ENCODE measurements around the gene ICAM2.

Gene ICAM2

DNA sequence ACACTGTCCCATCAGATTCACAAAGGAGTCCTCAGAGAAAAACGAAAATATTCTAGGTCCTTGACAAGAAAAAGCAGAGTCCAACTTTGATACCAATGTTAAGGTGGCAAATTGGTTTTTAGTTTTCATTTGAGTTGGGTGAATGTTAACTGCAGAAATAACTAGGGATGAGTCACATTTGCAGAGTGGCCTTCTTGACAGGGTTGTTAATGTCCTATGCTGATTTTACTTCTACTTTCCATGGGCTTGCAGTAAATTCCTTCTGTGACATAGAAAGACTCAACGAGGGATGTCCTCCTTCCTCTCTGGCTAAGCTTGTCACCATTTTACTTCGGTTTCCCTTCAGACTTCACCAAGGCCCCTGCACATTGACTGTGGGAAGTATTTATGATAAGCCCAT lies 47.2 kb upstream of the ICAM2 start:
- H4K20me1 ChIP-seq (ENCODE audit: insufficient read depth, low read length, poor library complexity, severe bottlenecking): no peaks in the 10 kb centered on the region
- no peak overlapping the region for H3K9ac ChIP-seq (ENCODE audit: low read depth, low read length, poor library complexity, severe bottlenecking)
- H3K27me3 ChIP-seq (ENCODE audit: insufficient read depth, low read length, poor library complexity, severe bottlenecking): no peaks in the 10 kb centered on the region
- no peaks in the 10 kb centered on the region for H3K9me2 ChIP-seq (replicated peaks; ENCODE audit: low read depth, low read length)
- H2AFZ ChIP-seq (ENCODE audit: low read length): no peak overlapping the region
- H3K9me3 ChIP-seq (ENCODE audit: insufficient read depth, low read depth, low read length): peaks cover 12% of the 10 kb centered on the region
- H3K79me2 ChIP-seq (ENCODE audit: insufficient read depth, low read length): no peaks in the 10 kb centered on the region
- H3K4me2 ChIP-seq (ENCODE audit: low read depth, low read length, poor library complexity, severe bottlenecking): no peak overlapping the region
- TF ChIP-seq EZH2phosphoT487 (IDR thresholded peaks at IDR 0.05; ENCODE audit: borderline replicate concordance): no peak
- TF ChIP-seq, protein P1, sequence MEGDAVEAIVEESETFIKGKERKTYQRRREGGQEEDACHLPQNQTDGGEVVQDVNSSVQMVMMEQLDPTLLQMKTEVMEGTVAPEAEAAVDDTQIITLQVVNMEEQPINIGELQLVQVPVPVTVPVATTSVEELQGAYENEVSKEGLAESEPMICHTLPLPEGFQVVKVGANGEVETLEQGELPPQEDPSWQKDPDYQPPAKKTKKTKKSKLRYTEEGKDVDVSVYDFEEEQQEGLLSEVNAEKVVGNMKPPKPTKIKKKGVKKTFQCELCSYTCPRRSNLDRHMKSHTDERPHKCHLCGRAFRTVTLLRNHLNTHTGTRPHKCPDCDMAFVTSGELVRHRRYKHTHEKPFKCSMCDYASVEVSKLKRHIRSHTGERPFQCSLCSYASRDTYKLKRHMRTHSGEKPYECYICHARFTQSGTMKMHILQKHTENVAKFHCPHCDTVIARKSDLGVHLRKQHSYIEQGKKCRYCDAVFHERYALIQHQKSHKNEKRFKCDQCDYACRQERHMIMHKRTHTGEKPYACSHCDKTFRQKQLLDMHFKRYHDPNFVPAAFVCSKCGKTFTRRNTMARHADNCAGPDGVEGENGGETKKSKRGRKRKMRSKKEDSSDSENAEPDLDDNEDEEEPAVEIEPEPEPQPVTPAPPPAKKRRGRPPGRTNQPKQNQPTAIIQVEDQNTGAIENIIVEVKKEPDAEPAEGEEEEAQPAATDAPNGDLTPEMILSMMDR (conservative IDR thresholded peaks at IDR 0.05; ENCODE audit: low read length): no peak
- no peaks in the 10 kb centered on the region for H3F3A ChIP-seq (ENCODE audit: low read depth)
- H3K36me3 ChIP-seq (ENCODE audit: insufficient read depth, low read length): peaks cover 19% of the 10 kb centered on the region; the same call in 1 of the 2 replicates
- no peak overlapping the region for H3K4me3 ChIP-seq (ENCODE audit: low read length, poor library complexity, severe bottlenecking)
- no peaks in the 10 kb centered on the region for H3K4me1 ChIP-seq (ENCODE audit: insufficient read depth, low read length, poor library complexity, severe bottlenecking)

- no peaks in the 10 kb centered on the region for H3K27me3 ChIP-seq (ENCODE audit: insufficient read depth, low read length, poor library complexity, severe bottlenecking)
- H3K79me2 ChIP-seq (ENCODE audit: insufficient read depth, low read length): no peaks in the 10 kb centered on the region
- H4K20me1 ChIP-seq (ENCODE audit: insufficient read depth, low read length, poor library complexity, severe bottlenecking): no peaks in the 10 kb centered on the region
- TF ChIP-seq, protein P1 (conservative IDR thresholded peaks at IDR 0.05; ENCODE audit: low read length): no peak
- TF ChIP-seq EZH2phosphoT487 (IDR thresholded peaks at IDR 0.05; ENCODE audit: borderline replicate concordance): no peak
- no peaks in the 10 kb centered on the region for H3K9me2 ChIP-seq (replicated peaks; ENCODE audit: low read depth, low read length)
- H3K9ac ChIP-seq (ENCODE audit: low read depth, low read length, poor library complexity, severe bottlenecking): no peak overlapping the region
- H3F3A ChIP-seq (ENCODE audit: low read depth): no peaks in the 10 kb centered on the region
- H2AFZ ChIP-seq (ENCODE audit: low read length): no peak overlapping the region
- no peak overlapping the region for H3K4me2 ChIP-seq (ENCODE audit: low read depth, low read length, poor library complexity, severe bottlenecking)
- H3K4me1 ChIP-seq (ENCODE audit: insufficient read depth, low read length, poor library complexity, severe bottlenecking): no peaks in the 10 kb centered on the region
- peaks cover 12% of the 10 kb centered on the region for H3K9me3 ChIP-seq (ENCODE audit: insufficient read depth, low read depth, low read length)
- H3K36me3 ChIP-seq (ENCODE audit: insufficient read depth, low read length): peaks cover 19% of the 10 kb centered on the region; the same call in 1 of the 2 replicates
- no peak overlapping the region for H3K4me3 ChIP-seq (ENCODE audit: low read length, poor library complexity, severe bottlenecking)
Measured at GRCh38 chr17:64066716-64067115, 46.3 kb upstream of the ICAM2 start.

GRCh38 chr17:64065161-64065560 lies 44.7 kb upstream of the ICAM2 start:
- Histone ChIP-seq H3K4me3 (ENCODE audit: low read length, poor library complexity, severe bottlenecking) (no peak overlapping the region), H3K4me2 (ENCODE audit: low read depth, low read length, poor library complexity, severe bottlenecking) (no peak overlapping the region), H3K9ac (ENCODE audit: low read depth, low read length, poor library complexity, severe bottlenecking) (no peak overlapping the region), H3K79me2 (ENCODE audit: insufficient read depth, low read length) (no peaks in the 10 kb centered on the region), H3K27me3 (ENCODE audit: insufficient read depth, low read length, poor library complexity, severe bottlenecking) (no peaks in the 10 kb centered on the region), H3K36me3 (ENCODE audit: insufficient read depth, low read length) (peaks cover 11% of the 10 kb centered on the region; the same call in 1 of the 2 replicates), H4K20me1 (ENCODE audit: insufficient read depth, low read length, poor library complexity, severe bottlenecking) (no peaks in the 10 kb centered on the region), H2AFZ (ENCODE audit: low read length) (no peak overlapping the region), H3K4me1 (ENCODE audit: insufficient read depth, low read length, poor library complexity, severe bottlenecking) (no peaks in the 10 kb centered on the region), H3K9me3 (ENCODE audit: insufficient read depth, low read depth, low read length) (peaks cover 12% of the 10 kb centered on the region), H3K9me2 (replicated peaks; ENCODE audit: low read depth, low read length) (no peaks in the 10 kb centered on the region), H3F3A (ENCODE audit: low read depth) (no peaks in the 10 kb centered on the region)
- TF ChIP-seq EZH2phosphoT487 (IDR thresholded peaks at IDR 0.05; ENCODE audit: borderline replicate concordance): no peak
- TF ChIP-seq, protein P1 (conservative IDR thresholded peaks at IDR 0.05; ENCODE audit: low read length): no peak

Measured in Loucy (cell line).